HG03575 (cell line): ENCODE data around the gene EZR.

Experiments used
- ATAC-seq: cut with Tn5 transposase; IDR thresholded peaks from one replicate; pipeline ENCODE4 v1.9.1; 2021; ENCODE audit not compliant: unreplicated experiment, insufficient number of reproducible peaks, low FRiP score; ENCODE audit errors: extremely low read depth

Gene EZR

GRCh38 chr6:158755636-158756035 is 63.5 kb downstream of the EZR start:
- ATAC-seq = no peak

DNA sequence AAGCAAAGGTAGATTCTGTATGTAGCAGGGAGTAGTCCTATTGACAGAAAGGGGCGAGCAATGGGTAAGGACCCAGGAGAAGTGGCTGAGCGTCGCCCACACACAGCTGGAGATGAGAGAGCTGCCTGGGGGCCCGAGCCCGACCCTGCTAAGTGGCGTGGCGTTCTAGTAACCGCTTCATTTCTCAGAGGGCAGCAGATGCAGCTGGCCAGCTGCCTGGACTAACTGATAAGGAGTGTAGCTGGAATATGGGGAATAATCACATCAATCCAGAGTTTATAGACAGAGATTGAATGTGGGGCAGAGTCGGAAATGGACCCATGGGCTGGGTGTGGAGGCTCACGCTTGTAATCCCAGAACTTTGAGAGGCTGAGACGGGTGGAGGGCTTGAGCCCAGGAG is 64.4 kb downstream of the EZR start:
- ATAC-seq = no peak

DNA sequence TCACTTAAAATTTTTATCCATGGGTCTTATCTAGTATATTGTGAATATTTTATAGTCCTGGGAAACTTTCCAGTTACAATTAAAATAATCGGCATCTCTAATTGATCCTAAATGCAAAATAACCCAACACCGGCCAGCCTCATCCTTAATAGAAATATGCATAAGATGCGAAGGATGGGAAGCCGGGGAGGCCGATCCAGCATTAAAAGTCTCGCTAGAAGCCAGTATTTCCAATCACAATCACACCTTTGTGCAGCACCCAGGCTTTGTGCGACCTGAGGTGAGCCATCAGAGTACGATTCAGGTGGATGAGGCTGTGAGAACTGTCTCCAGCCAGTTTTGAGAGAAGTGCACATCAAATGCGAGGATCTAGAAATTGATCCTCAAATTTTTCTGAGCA is 65.4 kb downstream of the EZR start:
- ATAC-seq = no peak

GRCh38 chr6:158752613-158753012 is 66.6 kb downstream of the EZR start:
- ATAC-seq = no peak

- ATAC-seq = no peak
Observed at GRCh38 chr6:158751921-158752320, 67.2 kb downstream of the EZR start.

DNA sequence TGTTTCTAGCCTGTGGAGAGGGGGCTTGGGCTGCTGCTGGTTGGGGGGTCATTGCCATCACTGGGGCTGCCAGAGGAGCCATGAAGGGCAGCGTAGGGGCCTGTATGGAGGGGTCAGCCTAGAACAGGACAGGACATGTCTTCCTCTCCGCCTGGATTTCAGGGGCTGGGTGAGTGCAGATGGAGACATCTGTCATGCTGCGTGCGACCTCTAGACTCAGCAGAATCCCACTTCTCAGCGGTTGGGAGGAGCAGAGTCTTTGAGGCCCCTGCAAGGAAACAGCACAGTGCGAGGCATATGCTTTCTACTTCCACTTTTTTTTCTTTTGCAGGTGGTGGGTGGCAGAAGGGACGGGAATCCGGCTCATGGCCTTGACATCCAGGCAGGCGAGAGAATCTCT is 67.9 kb downstream of the EZR start:
- no peak for ATAC-seq

DNA sequence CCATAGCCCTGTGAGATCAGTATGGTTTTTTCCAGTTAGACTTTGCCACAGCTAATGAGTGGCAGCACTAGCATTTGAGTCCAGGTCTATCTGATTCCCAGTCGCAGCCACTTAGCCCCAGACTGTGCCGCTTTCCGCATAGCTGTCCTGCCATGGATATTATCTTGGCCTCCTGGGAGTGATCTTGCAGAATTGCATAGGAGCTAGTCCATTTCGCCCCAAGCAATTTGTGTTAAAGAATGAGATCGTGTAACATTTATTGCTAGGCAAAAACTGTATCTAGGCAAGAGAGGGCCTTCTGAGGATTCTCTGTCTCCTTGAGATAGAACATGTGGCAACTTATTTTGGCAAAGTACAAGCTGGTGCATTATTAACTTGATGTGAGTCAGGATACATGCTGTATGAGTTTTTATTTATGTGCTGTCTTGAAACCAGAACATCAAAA is 74.2 kb downstream of the EZR start:
- no peak for ATAC-seq

DNA sequence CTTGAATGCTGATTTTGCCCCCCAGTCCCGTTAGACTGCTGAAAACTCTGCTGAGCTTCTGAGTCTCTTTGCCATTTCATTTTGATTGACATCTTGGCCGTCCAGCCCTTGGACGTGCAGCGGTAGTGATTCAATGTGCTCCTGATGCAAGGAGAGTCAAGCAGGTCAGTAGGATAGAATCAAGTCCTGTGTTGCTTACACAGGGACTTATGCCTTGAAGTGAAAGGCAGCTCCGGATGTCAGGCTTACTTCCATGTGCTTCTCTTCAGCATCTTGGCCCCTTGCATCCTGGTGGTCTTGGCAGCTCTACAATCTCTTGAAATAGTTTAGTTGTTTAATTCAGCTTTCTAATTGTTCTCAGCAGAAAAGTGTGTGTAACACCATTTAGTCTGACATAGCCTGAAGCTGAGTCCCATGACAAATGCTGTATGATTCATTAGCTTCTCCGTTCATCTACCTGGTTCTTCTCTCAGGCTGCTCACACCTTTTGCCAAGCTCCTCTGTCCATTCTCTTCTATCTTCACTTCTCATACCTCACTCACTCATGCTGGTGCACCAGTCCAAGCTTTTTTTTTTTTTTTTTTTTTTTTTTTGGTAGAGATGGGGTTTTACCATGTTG is 76.0 kb downstream of the EZR start:
- ATAC-seq = no peak

DNA sequence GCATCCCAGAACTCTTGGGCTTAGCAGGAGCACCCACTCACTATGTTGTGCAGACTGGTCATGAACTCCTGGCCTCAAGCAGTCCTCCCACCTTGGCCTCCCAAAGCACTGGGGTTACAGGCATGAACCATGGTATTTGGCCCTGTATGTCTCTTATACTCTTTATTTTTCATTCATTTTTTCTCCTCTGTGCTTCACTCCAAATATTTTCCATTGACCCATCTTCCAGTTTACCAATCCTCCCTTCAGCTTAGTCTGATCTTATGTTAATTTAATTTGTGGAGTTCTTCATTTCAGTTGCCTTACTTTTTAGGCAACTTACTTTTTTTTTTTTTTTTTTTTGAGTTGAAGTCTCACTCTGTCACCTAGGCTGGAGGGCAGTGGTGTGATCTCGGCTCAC is 79.5 kb downstream of the EZR start:
- no peak for ATAC-seq

- no peak for ATAC-seq
Observed at GRCh38 chr6:158737710-158738615, 81.2 kb downstream of the EZR start.

DNA sequence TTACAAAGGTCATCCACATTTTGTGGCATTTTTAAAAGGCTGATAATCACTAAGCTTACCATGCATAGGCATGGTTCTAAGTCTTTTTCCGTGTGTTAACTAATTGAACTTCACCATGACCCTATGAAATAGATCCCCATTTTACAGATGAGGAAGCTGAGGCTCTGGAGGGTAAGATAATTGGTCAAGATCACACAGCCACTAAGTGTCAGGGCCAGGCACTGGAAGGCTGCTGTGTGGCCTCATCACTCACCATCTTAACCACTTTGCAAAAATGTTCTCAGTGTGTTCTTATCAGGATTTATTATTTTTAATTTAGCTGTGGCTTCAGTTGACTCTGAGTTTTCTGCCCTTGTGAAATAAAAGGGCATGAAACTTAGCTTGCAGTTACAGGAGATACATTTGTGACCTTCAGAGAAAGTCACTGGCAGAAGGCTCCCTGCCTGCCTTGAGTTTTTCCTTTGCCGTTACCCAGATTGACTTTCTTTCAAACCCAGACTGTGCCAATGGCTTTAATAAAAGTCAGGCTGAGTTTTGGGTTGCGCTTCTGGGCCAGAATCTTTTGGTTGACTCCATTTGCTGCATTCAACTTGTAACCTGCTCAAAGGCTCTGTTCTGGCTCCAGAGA is 82.0 kb downstream of the EZR start:
- ATAC-seq = no peak

GRCh38 chr6:158735009-158735408 is 84.2 kb downstream of the EZR start:
- ATAC-seq = no peak

DNA sequence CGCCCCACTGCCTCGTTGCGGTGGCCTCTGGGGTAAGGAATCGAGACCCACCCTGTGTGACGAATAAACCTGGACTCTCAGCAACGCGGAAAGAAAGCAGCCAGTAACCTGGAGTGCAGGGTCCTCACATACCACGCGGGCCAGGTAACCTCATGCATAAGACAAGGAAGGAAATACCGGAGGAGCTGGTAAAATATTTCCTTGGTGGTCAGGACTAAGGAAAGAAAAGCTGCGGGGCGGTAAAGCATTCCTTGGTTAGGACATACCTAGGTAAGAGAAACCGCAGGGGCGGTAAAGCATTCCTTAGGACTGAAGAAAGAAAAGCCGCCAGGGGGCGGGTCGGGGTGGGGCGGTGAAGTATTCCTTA is 88.6 kb downstream of the EZR start:
- no peak for ATAC-seq

- no peak for ATAC-seq
Observed at GRCh38 chr6:158729906-158730540, 89.1 kb downstream of the EZR start.

DNA sequence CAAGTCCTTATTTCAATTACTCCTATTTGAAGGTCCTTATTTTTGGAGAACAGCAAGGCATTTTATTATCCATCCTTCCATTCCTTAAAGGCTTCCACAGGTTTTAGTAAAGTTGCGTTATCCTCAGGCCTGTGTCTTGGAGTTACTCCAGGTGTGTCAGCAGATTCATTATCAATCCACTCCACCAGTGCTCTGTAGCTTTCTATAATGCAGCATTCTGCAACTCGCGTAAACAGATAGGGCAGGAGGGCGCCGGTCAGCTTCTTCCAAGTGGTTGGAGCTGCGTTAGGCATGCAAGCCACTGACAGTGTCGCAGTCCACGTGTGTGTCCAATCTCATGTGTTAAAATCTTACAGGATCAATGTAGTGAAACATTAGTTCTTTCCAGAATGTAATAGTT is 93.5 kb downstream of the EZR start:
- no peak for ATAC-seq

DNA sequence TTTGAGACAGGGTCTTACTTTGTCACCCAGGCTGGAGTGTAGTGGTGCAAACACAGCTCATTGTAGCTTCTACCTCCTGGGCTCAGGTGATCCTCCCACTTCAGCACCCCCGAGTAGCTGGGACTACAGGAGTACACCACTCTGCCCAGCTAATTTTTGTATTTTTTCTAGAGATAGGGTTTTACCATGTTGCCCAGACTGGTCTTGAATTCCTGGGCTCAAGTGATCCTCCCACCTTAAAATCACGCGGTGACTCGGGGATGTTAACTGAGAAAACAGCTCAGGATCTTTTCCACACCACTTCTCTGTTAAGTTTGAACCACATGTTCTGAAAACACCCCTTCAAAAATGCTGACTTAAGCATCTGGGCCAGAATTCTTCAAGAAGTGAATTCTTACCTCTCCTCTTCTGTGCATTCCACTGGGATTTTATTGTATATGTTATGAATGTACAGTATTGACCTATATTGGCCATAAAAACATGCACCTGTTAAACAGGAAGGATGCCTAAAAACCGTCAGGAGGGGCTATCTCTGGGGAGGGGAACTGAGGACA is 96.9 kb downstream of the EZR start:
- no peak for ATAC-seq

DNA sequence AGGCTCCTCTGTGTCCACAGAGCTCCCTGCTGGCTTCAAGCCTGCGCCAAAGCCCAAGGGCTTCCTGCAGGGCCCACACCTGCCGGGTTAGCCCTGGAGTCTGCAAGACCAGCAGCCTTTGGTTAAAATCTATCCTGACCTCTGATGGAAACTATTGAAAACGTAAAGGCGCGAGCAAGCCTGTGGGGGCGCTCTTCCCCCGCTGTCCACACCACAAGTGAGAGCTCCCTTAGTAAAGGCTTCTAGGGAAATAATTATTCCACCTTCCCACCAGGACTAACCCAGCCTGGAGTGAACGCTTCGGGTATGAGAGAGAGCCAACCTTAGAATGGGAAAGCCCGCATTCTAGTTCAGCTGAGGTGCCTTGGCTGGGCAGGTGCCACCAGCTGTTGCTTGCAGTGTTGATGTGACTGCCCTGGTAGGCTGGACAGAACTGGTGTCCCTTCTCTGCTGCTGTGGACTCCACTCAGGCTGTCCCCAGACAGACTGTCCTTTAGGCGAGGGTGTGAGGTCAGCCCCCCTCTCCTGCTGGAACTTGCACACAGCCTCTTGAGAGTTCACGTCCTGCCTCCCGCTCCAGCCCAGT is 100.6 kb downstream of the EZR start:
- ATAC-seq = no peak

DNA sequence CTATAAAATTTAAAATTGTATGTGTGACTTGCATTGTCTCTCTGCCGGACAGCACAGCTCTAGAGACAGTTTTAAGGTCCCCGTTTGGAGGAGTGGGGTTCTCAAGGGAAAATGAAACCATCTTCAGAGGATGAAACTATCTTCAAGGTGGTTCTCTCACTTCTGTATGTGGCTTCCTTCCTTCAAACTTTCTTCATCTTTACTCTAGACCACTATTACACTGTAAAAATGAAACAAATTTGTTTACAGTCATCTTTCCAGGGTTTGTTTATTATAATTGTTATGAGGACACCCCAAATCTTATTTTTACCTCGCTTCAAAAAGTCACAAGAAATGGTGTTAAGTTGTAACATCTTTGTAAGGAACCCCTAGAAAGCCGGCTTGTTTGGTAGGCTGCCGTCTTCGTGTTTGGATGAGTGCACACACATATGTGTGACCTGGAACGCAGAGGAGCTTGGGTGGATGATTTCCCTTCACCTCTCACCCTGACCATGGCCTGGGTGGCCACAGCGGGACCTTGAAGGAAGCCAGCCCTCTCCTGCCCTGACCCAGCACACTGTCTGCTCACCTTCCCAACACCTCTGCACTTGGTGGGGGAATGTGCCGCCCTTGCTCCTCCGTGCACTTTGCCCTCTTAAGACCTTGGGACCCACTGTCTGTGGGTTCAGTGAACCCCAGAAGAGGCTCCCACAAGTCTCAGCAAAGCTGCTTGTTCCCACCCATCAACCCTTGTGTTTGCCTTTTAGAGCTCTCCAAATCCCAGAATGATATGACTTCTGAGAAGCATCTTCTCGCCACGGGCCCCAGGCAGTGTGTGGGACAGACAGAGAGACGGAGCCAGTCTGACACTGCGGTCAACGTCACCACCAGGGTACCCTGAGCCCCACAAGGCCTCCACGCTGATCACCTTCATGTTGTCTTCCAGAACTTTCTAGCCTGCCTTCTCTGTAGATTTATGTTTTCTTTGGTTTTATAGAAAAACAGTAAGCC is 101.5 kb downstream of the EZR start:
- ATAC-seq = peak; percentile 32
